ENCODE results near the gene LRFN3.

GRCh38 chr19:35925501-35925900 lies 10.7 kb upstream of the LRFN3 start:
- TF ChIP-seq CTCF (IDR thresholded peaks at IDR 0.05; ENCODE audit: insufficient read depth, low read depth, low read length) = no peak
- no peak for TF ChIP-seq EZH2 (IDR thresholded peaks at IDR 0.05; ENCODE audit: insufficient read depth, low read length)

Data from astrocyte (in vitro differentiated cells and primary cell).